Uterus (tissue), 2 donors: Measurements from ENCODE around the gene FKRP.

Experiments
- CTCF ChIP-seq, 4 experiments: fragments of 200-600 bp in 2 of 4; fragments of 450-650 bp in 2 of 4; sonication (generic) in 2 of 4; IDR thresholded peaks; one replicate each; pipeline ENCODE4 v1.5.1; 2016 to 2019; ENCODE audit warnings: antibody characterized with exemption in 4 of 4, mild to moderate bottlenecking in 2 of 4, moderate library complexity in 1 of 4
- POLR2A ChIP-seq, 2 donors: fragments of 450-650 bp; IDR thresholded peaks; one replicate each; pipeline ENCODE4 v1.6.1; 2016; ENCODE audit warnings: antibody characterized with exemption in 2 of 2, mild to moderate bottlenecking in 1 of 2, moderate library complexity in 1 of 2

DNA sequence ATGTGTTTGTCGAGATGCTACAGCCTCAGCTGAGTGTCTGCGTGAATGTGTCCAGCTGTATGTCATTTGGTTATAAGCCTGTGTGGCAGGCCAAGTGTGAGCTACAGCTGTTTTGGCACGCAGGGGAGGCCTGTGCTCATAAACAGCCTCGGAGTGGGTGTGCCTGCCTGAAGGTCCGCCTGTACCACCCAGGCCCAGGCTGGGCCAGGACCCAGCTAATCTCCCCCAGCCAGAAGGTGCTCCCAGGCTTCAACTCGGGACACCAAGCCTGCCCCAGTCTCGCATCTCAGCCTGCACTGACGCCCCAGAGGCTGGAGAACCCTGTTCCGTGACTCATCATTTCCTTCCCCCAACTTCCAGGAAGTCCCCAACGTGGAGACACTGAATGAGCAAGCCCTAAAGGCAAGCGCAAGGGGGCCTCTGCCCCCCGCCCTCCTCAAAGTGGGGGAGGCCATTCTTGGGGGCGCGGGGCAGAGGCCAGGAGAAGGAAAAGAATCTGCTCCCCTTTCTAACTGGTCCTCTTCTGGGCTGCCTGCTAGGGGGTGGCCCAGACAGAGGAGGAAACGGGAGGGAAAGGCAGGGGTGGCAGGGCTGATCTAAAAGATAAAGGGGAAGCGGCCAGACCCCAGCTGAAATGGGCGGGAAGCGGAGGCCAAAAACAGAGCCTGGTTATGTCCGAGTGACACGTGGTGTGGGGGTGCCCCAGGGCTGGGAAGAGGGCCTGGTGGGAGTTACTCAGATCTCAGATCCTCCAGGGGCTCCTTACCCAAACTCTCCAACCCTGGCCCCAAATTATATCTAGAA lies 40.6 kb downstream of the FKRP start:
- TF ChIP-seq CTCF (IDR thresholded peaks at IDR 0.05) (no peak), POLR2A (IDR thresholded peaks at IDR 0.05) (peak in 1 of 2 donors; percentile 17)
